A673 (cell line): Measurements from ENCODE around the gene MED12L. TPM values are rescaled to one million over a fixed set of nuclear protein-coding genes. Genes with fewer than 3 reads are reported as not detected.

Experiments
- BruUV-seq: library from RNA; stranded (reverse); fragments of 400-500 nt; replicated peaks from 2 replicates; lab custom pipeline; 2021; lab: Mats Ljungman, UMichigan
- CTCF ChIA-PET: fragments of 300-600 bp; sonication (Branson Sonifier 250); formaldehyde crosslinking; loops from one replicate; lab custom pipeline; 2022; ENCODE audit warnings: antibody characterized with exemption; lab: Charles Lee
- POLR2A ChIA-PET: fragments of 300-600 bp; sonication (Branson Sonifier 250); formaldehyde crosslinking; loops from one replicate; lab custom pipeline; 2022; ENCODE audit warnings: antibody characterized with exemption; ENCODE audit not compliant: low non-redundant PET; lab: Charles Lee
- DNase-seq: peaks from one replicate; pipeline ENCODE4 v3.0.0-alpha.2; 2015; ENCODE audit warnings: low spot score
- H3K27ac ChIP-seq: fragments of 200-600 bp; sonication (generic); 2 replicates; pipeline ENCODE4 v1.5.1; 2016; ENCODE audit warnings: mixed run types, low read depth, mild to moderate bottlenecking, mixed read lengths, antibody characterized with exemption, low read length; ENCODE audit not compliant: poor library complexity, severe bottlenecking
- H3K27me3 ChIP-seq: fragments of 200-600 bp; sonication (generic); replicated peaks from 2 replicates; pipeline ENCODE4 v1.6.1; 2017; ENCODE audit warnings: mixed run types, low read depth, mild to moderate bottlenecking, mixed read lengths, antibody characterized with exemption, low read length; ENCODE audit not compliant: insufficient read depth, poor library complexity
- H3K36me3 ChIP-seq: fragments of 200-600 bp; sonication (generic); 2 replicates; pipeline ENCODE4 v1.6.1; 2016; ENCODE audit warnings: mixed run types, mild to moderate bottlenecking, mixed read lengths, antibody characterized with exemption, low read length; ENCODE audit not compliant: insufficient read depth, poor library complexity, severe bottlenecking
- H3K4me1 ChIP-seq: fragments of 200-600 bp; sonication (generic); 2 replicates; pipeline ENCODE4 v1.6.1; 2017; ENCODE audit warnings: mixed run types, mild to moderate bottlenecking, mixed read lengths, antibody characterized with exemption, low read length; ENCODE audit not compliant: insufficient read depth, poor library complexity, severe bottlenecking
- H3K4me3 ChIP-seq: fragments of 200-600 bp; sonication (generic); 2 replicates; pipeline ENCODE4 v1.5.1; 2016; ENCODE audit warnings: low read depth, mixed run types, mild to moderate bottlenecking, mixed read lengths, low read length; ENCODE audit not compliant: poor library complexity, severe bottlenecking
- H3K9me3 ChIP-seq: fragments of 200-600 bp; sonication (generic); 2 replicates; pipeline ENCODE4 v1.6.1; 2016; ENCODE audit warnings: mixed run types, low read depth, mild to moderate bottlenecking, mixed read lengths, antibody characterized with exemption, low read length; ENCODE audit not compliant: poor library complexity, severe bottlenecking
- EZH2 ChIP-seq: fragments of 200-600 bp; sonication (generic); IDR thresholded peaks from 2 replicates; pipeline ENCODE4 v1.6.1; 2017; ENCODE audit warnings: borderline replicate concordance, low read depth, mild to moderate bottlenecking, mixed read lengths, antibody characterized with exemption, low read length; ENCODE audit not compliant: poor library complexity, severe bottlenecking
- intact Hi-C: fragments of 100-400 bp; cut with micrococcal nuclease; formaldehyde crosslinking; loops from one replicate; pipeline ENCODE4 v1.10.0; 2022; ENCODE audit not compliant: unreplicated experiment
- total RNA-seq: library from RNA; stranded (reverse); gene quantifications from 2 replicates; pipeline ENCODE4 v1.2.3, GENCODE V29; 2021
- TF ChIP-seq, protein P1 (sequence below): fragments of 300-800, 200-600 bp; sonication (generic); conservative IDR thresholded peaks from 2 replicates; pipeline ENCODE4 v1.5.1; 2017; ENCODE audit warnings: low read depth, mild to moderate bottlenecking, antibody characterized with exemption, low read length, moderate library complexity, mixed read lengths

MED12L gene
- total RNA-seq, 1 experiment from 2014 or later = 0.71 TPM

GRCh38 chr3:151330379-151330778 lies 244.9 kb downstream of the MED12L start:
- POLR2A ChIA-PET = no interaction called here
- intact Hi-C loops = no loop called here
- no peak for DNase-seq
- BruUV-seq = no TSS peak
- peaks cover 5% of the 10 kb centered on the region for H3K4me1 ChIP-seq
- H3K27me3 ChIP-seq = no peaks in the 10 kb centered on the region
- TF ChIP-seq, protein P1, sequence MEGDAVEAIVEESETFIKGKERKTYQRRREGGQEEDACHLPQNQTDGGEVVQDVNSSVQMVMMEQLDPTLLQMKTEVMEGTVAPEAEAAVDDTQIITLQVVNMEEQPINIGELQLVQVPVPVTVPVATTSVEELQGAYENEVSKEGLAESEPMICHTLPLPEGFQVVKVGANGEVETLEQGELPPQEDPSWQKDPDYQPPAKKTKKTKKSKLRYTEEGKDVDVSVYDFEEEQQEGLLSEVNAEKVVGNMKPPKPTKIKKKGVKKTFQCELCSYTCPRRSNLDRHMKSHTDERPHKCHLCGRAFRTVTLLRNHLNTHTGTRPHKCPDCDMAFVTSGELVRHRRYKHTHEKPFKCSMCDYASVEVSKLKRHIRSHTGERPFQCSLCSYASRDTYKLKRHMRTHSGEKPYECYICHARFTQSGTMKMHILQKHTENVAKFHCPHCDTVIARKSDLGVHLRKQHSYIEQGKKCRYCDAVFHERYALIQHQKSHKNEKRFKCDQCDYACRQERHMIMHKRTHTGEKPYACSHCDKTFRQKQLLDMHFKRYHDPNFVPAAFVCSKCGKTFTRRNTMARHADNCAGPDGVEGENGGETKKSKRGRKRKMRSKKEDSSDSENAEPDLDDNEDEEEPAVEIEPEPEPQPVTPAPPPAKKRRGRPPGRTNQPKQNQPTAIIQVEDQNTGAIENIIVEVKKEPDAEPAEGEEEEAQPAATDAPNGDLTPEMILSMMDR = no peak
- TF ChIP-seq EZH2 = no peak
- H3K36me3 ChIP-seq = no peaks in the 10 kb centered on the region
- no peak overlapping the region for H3K4me3 ChIP-seq
- no peaks in the 10 kb centered on the region for H3K9me3 ChIP-seq
- no peak overlapping the region for H3K27ac ChIP-seq
- CTCF ChIA-PET = no interaction called here

DNA sequence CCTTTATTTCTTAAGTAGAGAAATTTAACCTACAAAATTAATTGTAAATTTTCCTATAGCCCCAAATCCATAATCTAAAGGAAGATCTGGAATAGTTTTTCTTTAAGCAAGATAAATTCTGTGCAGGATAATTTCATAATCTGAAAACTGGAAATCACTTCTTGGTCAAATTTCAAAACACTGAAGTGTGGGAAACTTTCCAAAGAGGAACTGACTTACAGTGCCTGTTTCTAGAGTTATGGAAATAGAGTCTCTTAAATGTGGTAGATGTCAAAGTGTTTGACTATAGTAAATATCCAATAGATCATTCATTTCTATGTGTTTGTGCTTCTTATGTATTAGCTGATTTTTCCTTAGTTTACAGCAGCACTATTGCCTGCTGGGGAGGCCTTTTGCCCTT lies 245.4 kb downstream of the MED12L start:
- no peaks in the 10 kb centered on the region for H3K9me3 ChIP-seq
- no peak for DNase-seq
- no TSS peak for BruUV-seq
- CTCF ChIA-PET = no interaction called here
- POLR2A ChIA-PET = no interaction called here
- TF ChIP-seq, protein P1 = no peak
- no peak for TF ChIP-seq EZH2
- peaks cover 5% of the 10 kb centered on the region for H3K4me1 ChIP-seq
- H3K27ac ChIP-seq = no peak overlapping the region
- H3K4me3 ChIP-seq = no peak overlapping the region
- no peaks in the 10 kb centered on the region for H3K27me3 ChIP-seq
- intact Hi-C loops = no loop called here
- no peaks in the 10 kb centered on the region for H3K36me3 ChIP-seq

- DNase-seq = peak; percentile 28
- Histone ChIP-seq H3K9me3 (no peaks in the 10 kb centered on the region), H3K4me1 (peaks cover 5% of the 10 kb centered on the region), H3K4me3 (no peak overlapping the region), H3K27ac (no peak overlapping the region), H3K36me3 (no peaks in the 10 kb centered on the region), H3K27me3 (no peaks in the 10 kb centered on the region)
- BruUV-seq = no TSS peak
- intact Hi-C loops = no loop called here
- POLR2A ChIA-PET = no interaction called here
- CTCF ChIA-PET = no interaction called here
- no peak for TF ChIP-seq EZH2
- TF ChIP-seq, protein P1 = no peak
Observed at GRCh38 chr3:151331696-151332095, 246.2 kb downstream of the MED12L start.
